HG02763 (cell line): ENCODE results near the gene NEK6.

Experiments
- ATAC-seq: cut with Tn5 transposase; IDR thresholded peaks from one replicate; pipeline ENCODE4 v1.9.1; 2021; ENCODE audit warnings: mild to moderate bottlenecking, moderate library complexity; ENCODE audit not compliant: unreplicated experiment

Gene NEK6

GRCh38 chr9:124293718-124294506, 36.2 kb downstream of the NEK6 start:
- no peak for ATAC-seq

DNA sequence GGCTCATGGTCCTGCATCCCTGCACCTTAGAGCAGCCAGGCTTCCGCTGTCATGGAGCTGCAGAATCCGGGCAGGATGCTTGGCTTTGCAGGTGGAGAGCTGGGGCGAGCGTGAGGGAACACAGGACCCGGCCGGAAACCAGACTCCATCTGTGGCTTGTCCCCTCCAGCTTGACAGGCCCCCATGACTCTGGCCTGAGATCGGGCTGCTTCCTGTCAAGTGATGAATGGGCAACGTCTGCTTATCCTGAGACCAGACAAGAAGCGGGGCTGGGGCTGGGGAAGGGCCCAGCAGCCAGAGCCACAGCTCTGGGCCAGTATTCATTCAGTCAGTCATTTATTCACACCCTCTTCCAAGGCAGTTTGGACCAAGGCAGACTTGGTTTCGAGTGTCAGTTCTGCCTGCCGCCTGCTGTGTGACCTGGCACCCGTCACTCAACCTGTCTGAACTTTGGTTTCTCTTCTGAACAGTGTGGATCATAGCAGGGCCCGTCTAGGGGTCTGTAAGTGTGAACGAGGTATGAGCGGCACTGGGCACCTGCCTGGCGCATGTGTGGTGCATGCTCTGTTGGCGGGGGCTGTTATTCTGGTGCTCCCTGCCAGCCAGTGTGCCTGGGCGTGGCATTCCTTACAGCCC, 37.5 kb downstream of the NEK6 start:
- no peak for ATAC-seq

GRCh38 chr9:124296094-124296493, 38.3 kb downstream of the NEK6 start:
- no peak for ATAC-seq

- no peak for ATAC-seq
Measured at GRCh38 chr9:124296796-124297550, 39.2 kb downstream of the NEK6 start.

GRCh38 chr9:124297551-124297901, 39.8 kb downstream of the NEK6 start:
- ATAC-seq = no peak

DNA sequence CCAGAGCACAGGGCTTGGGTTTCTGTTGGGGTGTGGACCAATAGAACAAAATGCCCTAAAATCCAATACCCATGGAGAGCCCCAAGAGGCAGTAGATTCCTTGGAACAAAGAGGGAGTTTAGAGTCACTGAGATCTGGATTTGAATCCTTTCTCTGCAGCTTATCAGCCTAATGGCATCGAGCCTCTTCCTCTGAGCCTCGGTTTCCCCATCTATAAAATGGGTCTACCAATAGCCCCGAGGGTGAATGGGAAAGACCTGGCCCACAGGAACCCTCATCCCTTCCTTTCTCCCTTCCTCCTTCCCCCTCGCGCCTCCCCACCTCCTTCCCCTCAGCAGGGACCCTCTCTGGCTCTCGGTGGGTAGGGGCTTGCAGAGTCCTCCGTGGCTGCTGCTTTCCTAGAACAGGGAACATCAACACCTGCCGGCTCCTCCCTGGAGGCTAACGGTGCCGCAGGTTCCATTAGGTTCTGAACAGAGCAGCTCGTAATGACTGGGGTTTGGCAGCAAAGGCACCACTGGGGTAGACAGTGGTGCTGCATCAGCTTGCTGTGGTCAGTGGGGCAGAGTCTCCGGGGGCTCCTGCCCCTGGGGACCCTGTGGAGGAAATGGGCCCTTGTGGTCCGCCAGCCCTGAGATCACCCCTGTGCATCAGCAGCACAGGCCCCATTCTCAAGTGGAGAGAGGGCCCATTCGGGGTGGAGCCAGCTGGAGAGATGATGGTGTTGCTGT, 40.3 kb downstream of the NEK6 start:
- no peak for ATAC-seq

GRCh38 chr9:124298646-124299235, 41.0 kb downstream of the NEK6 start:
- no peak for ATAC-seq

DNA sequence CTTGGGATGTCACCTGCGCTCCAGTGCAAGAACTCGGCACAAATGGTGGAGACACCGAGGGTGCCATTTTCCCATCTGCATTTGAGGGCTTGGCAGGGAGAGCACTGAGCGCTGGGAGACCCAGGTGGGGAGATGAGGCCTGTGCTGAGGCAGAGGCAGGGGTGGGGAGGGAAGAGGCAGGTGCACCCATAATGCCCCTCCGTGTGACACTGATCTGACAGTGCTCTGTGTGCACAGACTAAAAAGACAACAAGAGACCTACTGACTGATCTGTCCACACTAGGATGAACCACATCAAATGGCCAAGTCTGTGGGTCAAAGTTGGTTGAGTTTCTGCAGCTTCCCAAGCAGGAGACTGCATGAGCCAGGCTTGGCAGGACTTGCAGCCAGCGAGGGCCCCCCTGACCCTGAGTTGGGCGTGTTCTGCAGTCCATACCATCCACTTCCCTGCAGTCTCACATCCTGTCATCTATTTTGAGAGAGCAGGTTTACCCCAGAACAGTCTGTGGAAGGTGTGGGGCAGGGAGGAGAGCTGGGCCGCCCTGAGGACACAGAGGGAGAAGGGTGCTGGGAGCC, 41.9 kb downstream of the NEK6 start:
- ATAC-seq = no peak

- no peak for ATAC-seq
Measured at GRCh38 chr9:124300312-124300711, 42.6 kb downstream of the NEK6 start.

DNA sequence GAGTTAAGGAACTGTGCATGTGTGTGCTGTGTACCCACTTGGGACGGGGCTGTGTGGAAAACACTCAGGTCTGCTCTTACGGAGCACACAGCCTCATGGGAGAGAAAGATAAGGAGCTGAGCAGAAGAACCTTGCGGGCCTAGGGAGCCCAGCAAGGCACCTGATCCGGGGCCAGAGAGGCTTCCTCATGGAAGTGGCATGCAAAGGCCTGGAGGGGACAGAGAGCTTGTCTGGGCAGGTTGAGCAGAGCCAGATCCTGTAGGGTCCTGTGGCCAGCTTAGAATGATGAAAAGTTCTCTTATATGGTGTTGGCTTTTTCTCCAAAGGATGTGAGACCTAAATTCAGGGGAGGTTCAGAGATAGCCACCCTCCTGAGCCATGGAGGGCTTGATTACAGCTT, 45.2 kb downstream of the NEK6 start:
- no peak for ATAC-seq

GRCh38 chr9:124303762-124304161, 46.0 kb downstream of the NEK6 start:
- ATAC-seq = no peak

- ATAC-seq = no peak
Measured at GRCh38 chr9:124304285-124304684, 46.5 kb downstream of the NEK6 start.

GRCh38 chr9:124306098-124306735, 48.5 kb downstream of the NEK6 start:
- no peak for ATAC-seq

GRCh38 chr9:124307379-124308030, 49.8 kb downstream of the NEK6 start:
- ATAC-seq = no peak

- no peak for ATAC-seq
Measured at GRCh38 chr9:124308606-124309491, 51.1 kb downstream of the NEK6 start.

- ATAC-seq = no peak
Measured at GRCh38 chr9:124309667-124310084, 51.9 kb downstream of the NEK6 start.

DNA sequence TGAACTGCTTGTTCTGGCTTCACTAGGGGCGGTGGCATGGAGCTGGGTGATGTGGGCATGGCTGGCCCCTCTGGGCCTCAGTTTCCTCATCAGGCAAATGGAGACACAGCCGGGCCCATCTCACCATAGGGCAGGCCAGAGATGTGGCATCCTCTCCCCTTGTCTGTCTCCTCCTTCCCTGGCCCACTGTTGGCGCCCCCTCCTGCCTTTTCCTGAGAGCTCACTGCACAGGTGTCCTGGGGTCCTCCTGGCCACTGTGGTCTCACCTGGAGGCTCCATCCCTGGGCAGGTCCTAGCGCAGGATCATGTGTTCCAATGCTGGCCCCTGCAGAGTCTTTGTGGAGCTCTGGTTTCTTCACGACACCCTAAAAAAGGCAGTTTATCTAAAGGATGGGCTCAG, 53.5 kb downstream of the NEK6 start:
- no peak for ATAC-seq
